HG02571 (cell line): ENCODE results near the gene GPRC5D.

Experiments used
- ATAC-seq: cut with Tn5 transposase; IDR thresholded peaks from one replicate; pipeline ENCODE4 v1.9.1; 2021; ENCODE audit warnings: mild to moderate bottlenecking, moderate library complexity; ENCODE audit not compliant: unreplicated experiment

The GPRC5D gene

DNA sequence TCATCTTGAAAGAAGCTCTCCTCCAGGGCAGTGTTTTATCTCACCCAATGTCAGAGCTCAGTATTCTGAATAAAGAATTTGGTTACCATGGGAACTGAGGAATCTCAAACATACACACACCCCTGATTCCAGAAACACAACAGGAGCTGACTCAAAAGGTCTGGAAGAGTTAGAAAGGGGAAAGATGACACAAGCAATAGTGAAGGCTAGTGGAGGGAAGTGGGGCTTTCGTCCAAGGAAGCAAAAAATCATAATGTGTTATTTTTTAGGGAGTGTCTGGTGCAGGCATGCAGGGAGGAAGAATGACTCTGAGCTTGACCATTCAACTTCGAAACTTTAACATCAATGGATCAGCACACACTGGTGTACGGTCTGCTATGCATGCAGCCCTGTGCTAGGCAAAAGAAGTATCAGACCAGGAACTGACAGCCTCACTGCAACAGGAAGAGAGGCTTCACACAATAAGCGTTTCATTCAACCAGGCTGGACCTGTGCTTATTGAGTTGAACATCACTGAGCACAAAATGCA, 27.8 kb upstream of the GPRC5D start:
- ATAC-seq = no peak

DNA sequence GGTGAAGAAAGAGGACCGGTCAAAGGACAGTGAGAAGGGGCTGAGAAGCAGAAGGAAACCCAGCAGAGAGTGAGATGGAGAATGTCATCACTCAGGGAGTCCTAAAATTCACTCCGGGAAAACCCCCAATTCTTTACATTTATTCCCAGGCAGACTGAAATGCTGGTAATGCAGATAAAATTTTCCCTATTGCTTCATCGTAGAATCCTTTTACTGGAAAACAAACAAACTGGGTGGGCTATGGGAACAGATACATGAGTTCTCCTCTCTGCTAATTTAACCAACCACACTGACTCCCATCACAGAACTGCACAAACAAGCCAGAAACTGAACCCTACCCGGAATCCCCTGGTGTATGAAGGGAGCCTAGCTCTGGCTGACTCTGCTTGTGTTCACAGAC, 27.2 kb upstream of the GPRC5D start:
- no peak for ATAC-seq

DNA sequence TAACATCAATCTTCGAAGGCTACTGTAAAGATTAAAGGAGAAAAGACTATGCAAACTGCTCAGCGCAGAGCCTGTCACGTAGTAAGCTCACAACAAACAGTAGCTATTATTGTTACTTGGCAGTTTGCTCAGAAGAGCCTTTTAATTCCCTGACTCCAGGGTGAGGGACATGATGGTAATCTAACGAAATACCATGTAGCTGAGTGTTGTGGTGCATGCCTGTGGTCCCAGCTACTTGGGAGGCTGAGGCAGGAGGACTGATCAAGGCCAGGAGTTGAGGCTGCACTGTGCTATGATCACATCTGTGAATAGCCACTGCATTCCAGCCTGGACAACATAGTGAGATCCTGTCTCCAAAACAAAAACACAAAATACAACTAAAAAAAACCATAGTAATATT, 25.3 kb upstream of the GPRC5D start:
- no peak for ATAC-seq

DNA sequence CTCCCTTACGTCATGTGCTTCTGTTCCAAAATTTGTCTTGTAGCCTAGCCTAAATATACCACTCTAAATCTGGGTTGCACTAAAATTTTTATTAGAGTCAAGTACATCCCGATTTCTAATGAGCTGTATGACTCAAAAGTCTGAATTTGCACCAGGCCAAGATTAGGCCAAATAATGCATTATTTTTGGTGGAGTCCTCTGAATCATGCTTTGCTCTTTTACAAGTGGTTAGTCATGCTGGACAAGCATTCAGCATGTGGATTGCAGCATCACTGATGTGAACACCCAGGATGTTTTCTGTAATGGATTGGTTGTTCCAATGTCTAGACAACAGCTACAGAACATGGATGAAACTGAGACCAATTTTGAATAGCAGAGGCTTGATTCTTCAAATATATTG, 24.4 kb upstream of the GPRC5D start:
- ATAC-seq = no peak

DNA sequence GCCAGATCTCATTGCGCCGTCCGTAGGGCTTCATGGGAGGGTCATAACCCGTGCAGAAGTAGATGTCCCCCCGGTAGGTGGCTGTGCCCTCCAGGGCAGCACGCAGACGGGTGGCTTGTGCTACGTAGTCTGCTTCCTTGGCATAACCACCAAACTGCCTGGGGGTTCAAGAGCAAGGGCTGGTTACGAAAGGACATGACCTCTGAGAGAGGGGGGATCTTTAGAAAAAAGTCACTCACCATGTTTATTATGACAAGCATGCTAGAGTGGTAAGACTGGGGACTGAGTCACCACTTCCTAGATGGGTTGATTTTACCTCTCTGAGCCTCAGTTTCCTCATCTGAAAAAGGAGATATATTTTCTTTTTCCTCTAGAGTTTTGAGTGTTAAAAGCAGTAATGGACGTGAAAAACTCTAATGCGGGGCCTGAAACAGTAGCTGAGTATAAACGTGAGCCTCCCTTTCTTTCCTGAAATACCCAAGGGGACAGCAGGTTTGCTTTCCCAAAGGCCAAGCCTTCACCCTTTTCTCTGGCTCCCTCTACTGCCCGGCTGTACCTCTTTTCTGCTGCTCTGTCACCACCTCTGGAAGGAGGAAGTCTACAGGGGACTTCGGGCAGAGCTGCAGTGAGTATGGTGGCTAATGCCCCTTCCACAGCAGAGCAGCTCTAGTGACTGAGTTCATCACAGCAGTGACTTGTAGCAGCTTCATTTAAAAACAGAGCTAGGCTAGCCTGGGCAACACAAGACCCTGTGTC, 23.5 kb upstream of the GPRC5D start:
- ATAC-seq = no peak

DNA sequence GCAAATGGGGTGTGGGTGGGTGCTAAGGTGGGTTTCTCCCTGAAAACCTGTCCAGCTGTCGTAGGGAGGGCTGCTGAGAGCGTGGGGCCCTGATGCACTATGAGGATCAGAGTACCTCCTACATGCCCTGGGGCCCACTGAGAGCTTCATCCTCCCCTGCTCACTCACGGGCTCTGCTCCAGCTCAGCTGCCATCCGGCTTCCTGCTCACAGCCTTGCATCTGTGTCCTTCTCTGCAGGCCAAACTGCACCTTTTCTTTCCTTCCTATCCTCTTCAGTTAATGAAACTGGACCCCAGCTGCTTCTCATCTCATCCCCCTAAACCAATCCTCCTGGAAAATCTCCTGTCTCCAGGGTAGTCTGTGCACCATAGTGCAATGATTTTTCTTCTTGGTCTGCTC, 22.2 kb upstream of the GPRC5D start:
- ATAC-seq = no peak

DNA sequence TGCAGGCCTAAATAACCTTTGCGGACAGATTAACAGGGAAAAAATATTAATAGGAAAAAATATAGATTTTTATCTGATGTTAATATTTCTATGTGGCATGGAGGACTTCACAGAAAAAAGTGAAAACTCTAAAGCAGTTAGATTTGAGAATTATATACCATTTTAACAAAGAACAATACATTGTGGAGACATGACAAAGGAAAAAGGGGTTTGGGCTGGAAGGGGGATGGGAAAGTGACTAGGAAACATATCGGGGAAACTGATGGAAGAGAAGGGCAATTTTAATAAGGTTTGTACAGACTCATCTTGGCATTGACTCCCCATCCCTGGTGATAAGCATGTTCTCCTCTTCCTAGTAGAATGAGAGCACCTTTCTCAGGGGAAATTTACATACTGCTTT, 21.0 kb upstream of the GPRC5D start:
- no peak for ATAC-seq

DNA sequence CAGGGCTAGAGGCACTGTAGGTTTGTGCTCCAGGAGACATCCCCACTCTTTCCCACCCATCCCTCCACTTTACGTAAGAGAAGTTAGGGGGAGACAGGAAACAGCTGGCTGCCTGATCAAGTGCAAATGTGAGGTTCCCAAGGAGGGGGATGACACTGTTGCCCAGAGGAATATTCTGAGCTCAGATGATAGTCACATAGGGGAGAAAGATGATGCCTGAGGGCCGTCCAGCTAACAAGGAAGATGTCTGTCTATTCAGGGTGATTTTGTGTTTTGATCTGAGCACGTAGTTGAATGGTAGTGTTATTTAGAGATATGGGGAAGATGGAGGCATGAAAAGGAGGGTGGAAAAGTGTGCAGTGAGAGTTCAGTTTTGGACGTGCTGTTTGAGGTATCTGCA, 13.9 kb upstream of the GPRC5D start:
- ATAC-seq = no peak

DNA sequence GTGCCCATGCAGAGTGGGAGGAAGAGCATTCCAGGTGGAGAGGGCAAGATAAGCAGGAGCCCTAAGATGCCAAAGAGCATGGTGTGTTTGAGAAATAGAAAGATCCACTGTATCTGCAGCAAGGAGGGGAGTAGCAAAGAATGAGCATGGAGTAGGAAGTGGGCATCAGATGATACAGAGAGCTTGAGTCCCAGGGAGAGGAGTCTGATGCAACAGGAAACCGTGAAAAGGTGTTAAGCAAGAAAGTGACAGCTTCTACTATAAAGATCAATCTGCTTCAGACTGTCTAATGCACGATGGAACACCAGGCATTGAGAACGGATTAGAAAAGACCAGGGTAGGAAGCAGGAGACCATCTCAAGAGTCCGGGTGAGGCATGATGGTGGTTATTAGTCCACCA, 12.3 kb upstream of the GPRC5D start:
- no peak for ATAC-seq

DNA sequence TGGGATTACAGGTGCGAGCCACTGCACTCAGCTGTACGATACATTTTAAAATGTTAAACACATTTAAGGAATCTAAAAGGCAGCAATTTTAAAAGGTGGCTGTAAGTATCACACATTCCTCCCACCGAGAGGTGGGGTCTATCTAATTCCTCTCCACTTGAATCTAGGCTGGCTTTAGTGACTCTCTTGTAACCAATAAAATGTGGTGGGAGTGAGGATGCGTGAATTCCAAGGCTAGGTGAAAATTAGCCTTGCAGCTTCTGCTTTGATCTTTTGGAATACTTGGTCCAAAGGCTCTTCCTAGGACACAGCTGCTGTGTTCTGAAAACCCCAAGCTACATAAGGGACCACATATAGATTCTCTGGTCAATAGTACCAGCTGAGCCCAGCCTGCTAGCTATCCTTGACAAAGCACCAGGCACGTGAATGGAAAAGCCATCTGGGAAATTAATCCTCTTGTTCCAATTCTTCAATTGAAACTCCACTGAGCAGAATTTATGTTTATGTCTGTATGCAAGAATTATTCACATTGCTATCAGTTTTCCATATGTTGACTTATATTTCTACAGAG, 8.8 kb upstream of the GPRC5D start:
- no peak for ATAC-seq

DNA sequence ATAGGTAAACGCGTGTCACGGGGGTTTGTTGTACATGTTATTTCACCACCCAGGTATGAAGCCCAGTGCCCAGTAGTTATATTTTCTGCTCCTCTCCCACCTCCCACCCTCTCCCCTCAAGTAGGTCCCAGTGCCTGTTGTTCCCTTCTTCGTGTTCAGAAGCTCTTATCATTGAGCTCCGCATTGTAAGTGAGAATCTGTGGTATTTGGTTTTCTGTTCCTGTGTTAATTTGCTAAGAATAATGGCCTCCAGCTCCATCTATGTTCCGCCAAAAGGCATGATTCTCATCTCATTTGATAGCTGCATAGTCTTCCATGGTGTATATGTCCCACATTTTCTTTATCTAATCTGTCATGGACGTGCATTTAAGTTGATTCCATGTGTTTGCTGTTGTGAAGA, 6.9 kb upstream of the GPRC5D start:
- no peak for ATAC-seq

DNA sequence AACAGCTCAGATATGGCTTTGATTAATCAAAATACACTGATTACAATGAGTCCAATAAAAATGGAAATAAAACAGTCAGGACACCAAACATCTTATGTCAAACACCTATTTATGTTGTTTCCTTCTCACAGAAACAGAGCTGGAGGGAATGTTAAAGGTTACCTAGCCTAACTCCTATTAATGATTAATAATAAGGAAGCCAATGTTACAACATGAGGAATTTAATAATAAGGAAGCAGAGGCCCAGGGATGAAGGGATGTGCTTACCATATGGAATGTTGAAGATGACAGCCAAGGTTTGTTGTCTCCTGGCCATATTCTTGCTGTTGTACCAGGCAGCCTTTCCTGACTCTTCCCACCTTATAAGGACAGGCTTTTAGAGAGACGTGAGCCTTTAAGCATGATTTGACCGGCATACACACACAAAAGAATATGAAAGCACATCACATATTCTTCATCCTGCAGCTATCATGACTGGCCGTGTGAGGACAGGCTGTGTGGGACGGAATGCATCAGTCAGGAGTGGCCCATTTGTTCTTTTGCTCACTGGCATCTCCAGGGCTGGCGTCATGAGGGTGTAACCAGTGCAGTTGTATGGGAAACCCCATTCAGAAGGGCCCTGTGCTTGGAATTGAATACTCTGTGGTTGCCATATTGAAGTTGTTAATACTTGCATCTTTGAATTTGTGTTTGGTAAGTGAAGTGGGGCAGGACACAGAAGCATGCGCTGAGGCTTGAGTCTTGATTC, 3.1 kb upstream of the GPRC5D start:
- ATAC-seq = no peak

DNA sequence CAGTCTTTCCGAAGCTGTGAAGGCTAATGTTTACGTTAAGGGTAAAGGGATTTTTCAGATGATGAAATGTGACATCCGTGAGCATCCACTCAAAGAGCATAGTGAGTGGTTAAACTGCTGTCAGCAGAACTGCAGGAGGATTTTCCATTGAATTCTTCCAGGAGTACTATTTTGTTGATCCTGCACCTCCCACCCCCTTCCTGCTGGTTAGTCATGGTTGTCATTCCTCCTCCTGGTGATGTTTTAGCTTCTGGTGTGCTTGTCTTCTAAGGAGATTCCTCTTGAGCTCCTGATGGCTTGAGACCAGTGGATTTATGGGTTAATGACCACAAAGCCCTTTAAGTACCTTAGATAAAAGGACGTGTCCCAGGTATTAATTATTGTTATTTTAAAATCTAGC, 2.4 kb upstream of the GPRC5D start:
- no peak for ATAC-seq

DNA sequence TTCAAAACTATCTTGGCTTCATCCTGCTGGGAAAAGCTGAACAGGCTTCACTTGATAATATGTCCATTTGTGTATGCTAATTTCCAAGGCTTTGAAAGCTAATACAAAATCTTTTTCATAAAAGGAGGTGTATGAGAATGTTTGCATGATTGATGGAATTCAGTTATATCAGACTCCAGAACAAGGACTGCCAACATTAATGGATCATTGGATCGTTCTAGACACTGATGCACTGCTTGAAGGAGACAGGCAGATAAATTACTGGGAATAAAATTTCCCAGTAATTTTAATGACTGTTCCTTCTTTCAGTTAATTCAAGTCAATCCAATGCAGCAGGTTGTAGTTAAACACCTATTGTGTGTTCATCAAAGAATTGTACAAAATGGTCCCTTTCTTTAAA, 466 bp downstream of the GPRC5D start:
- ATAC-seq = no peak

DNA sequence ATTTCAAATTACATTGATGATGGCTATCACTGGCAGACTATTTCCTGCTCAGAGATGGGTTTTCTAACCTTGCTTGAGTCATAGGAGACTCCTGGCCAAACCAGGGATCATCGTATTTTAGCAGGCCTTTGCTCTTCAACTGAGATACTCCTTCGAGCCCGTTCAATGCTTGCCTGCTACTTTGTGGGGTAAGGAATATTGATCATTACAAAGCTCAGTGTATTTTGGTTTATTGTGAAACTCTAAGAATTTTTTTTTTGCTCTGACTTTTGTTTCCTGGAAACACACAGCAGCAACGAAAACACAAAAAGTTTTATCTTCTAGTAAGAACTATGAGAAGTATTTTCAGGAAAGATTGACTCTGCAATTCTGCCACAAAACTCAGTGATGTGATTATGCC, 4.1 kb downstream of the GPRC5D start:
- no peak for ATAC-seq

DNA sequence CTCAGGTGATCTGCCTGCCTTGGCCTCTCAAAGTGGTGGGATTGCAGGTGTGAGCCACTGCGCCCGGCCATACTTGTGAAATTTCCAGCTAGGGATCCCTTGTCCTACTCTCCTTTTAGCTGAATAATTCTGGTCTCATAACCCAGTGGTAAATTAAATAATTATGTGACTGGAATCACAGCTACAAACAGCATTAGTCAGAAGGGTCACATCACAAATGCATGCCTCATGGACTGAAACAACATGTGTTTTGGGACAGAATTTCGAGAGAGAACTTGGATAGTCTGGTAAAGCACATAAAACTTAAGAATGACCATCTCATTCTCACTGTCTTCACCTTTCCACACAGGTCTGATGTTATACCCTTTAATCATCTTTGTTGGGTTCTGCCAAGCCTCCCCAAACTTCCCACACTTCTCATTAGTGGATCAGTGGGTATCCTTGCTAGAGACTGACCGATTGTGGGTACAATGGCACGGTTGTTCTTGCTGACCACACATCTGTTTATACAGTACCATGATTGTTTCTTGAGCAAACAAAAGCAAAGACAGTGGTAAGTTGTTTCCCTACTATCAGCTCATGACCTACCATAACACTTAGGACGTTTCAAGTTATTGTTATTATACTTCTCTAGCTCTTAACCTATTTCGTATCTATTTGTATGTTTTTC, 5.1 kb downstream of the GPRC5D start:
- no peak for ATAC-seq

DNA sequence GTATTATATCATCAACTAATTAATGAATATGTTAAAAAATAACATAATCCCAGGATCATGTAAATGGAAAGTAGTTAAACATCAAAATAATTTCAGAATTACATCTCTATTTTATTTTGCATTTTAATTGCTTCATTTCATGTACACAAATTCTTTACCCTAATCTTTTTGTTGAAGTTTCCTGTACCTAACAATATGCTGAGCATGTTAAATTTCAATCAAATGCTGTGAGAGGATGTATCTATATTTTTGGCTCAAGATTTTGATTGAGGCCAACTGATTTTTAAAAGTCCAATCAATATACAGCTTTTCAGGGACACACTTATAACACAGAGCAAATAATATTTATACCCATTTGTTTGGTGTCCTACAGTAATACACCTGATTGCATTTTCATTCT, 6.4 kb downstream of the GPRC5D start:
- no peak for ATAC-seq

DNA sequence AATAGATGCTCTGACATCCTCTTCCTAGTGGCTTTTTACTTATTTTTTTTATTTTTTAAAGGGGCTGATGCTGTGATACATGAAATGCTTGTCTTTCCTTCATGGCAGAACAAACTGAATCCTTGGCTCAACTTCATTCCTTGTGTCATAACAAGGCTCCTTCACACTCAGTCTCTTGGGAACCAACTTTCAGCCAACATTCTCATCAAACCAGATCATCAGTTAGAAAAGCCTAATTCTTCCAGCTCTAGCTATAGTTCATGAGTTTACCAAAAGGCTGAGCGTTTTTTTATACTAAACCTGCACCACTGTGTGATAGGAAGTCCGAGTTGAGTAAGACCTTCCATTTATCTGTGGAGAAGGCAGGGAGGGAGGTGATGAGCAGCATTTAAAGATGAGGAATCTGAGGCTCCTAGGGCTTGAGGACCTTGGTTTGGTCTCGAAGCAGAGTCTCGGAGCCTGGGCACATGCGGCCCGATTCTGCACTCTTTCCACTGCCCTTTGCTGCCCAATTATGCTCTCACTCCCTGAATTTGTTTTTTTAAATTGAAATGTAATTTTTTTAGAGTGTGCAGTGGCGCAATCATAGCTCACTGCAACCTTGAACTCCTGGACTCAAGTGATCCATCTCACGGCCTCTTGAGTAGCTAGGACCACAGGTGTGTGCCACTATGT, 8.2 kb downstream of the GPRC5D start:
- no peak for ATAC-seq

DNA sequence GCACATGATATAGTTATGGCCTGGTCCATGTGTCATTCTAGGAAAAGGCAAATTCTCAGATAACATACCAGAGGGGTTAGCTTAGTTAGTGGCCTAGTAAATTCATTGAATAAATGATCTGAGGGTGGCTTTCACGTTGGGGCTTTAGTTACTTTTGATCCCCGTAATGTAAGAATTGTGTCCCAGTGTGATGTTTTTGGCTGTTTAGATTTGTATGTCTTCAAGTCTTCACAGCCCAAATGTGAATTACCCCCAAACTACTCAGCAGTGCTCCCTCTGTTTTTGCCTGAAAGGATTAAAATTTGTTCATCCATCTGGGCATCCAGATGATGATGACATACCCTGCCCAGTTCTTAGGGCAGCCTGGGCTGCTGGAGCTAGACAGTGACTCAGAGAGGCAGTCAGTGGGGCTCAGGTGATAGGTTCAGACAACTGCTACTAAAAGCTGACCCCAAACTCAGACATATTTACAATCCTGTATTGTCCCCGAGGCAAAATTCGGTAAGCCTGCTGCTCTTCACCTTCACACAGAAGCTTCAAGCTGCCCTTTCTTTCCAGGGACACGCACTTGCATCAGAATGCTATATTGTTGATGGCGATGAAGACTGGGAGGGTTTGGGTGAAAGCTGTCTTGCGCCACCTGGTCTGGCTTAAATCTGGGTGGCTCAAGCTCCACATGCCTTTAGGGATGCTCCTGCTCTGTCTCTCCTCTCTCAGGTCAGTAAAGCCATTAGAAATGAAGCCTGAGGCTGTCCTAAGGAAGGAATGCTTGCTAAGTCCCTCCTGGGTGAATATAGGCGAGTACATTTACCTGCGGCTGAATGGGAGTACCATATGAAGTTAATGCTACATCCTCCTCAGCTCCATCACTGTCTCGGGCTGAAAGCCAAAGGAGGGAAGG, 10.3 kb downstream of the GPRC5D start:
- ATAC-seq = no peak

DNA sequence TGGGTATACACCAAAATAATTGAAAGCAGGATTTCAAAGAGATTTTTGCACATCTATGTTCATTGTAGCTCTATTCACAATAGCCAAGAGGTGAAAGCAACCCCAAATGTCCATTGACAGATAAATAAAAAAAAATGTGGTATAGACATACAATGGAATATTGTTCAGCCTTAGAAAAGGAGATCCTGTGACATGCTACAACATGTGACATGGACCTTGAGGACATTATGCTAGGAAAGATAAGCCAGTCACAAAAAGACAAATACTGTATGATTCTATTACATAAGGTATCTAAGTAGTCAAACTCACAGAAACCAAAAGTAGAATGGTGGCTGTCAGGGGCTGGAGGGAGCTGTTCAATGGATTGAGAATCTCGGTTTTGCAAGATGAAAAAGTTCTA, 12.1 kb downstream of the GPRC5D start:
- no peak for ATAC-seq
